HG03175 (cell line): ENCODE data around the gene BMAL1.
"Not testable (repeated sequence)": the region's sequence is repeated elsewhere in the genome, so short reads cannot be mapped to it uniquely, and the experiment has no call there.

Experiments
- ATAC-seq: cut with Tn5 transposase; IDR thresholded peaks from one replicate; pipeline ENCODE4 v1.9.1; 2021; ENCODE audit warnings: mild to moderate bottlenecking, moderate library complexity; ENCODE audit not compliant: unreplicated experiment

The BMAL1 gene

DNA sequence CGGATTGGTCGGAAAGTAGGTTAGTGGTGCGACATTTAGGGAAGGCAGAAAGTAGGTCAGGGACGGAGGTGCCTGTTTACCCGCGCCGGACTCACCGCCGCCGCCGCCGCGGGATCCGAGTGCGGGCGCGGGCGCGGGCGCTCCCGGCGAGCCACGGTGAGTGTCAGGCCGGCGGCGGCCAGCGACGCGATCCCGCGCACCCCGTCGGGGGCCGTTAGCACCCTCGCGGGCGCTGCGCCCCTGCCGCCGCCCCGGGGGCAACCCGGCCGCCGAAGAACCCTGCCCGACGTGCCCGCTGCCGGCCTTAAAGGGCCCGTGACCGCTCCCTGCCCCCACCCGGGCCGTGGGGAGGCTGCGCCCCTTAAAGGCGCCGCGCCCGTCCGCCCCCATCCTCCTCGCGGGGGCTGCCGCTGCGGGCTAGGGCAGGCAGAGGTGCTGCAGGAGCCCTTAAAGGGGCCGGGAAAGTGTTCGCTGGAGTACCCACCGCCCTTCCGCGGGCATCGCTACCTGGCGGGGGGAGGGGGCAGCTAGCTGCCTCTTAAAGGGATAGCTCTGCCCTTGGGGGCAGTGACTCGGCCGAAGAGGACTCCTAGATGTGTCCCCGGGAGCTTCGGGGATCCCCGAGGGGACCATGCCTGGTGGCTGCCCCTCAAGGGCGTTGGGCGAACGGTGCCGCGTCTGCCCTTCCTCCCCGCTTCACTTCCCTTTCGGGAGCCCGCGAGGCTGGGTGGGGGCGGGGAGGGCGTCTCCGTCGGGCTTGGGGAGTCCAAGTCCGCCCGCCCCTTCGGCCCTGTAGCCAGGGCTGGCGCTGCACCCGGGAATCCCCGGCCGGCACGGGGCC lies at the start of gene BMAL1:
Gene BMAL1 (plus strand): TSS at position 23 of the 841 bp plus-strand sequence. CDS start 76,519 bp downstream, outside the sequence.
- ATAC-seq: peak; percentile 27

GRCh38 chr11:13228572-13228971 lies 49.0 kb upstream of the BMAL1 start:
- no peak for ATAC-seq

- ATAC-seq: no peak
Measured at GRCh38 chr11:13229136-13229535, 48.5 kb upstream of the BMAL1 start.

DNA sequence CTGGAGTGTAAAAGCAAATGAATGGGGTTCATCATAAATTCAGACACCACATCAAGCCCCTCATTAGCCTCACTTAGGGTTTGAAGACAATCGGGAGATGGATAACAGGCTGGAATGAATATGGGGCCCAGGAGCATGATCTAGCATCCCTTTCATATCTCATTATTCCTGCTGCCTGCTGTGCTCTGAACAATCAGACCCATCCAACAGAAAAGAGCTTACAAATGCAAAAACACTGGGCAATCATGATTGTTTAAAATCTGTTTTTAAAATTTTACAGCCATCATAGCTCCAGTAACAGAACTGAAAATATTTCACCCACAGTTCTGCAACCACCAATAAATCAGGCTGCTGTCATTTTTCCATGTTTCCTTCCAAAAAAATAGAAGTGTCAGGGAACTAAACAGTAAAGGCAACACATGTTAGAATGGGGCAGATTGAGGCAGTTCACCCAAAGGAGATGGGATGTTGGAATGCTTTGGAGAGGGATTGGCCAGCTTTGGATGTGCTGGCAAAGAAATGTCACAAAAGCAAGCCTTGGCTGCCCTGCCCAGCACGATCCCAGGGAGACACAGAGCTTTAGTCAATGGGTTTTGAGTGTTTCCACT lies 47.8 kb upstream of the BMAL1 start:
- no peak for ATAC-seq

- ATAC-seq: no peak
Measured at GRCh38 chr11:13233173-13233745, 44.3 kb upstream of the BMAL1 start.

GRCh38 chr11:13235895-13236294 lies 41.7 kb upstream of the BMAL1 start:
- ATAC-seq: no peak

DNA sequence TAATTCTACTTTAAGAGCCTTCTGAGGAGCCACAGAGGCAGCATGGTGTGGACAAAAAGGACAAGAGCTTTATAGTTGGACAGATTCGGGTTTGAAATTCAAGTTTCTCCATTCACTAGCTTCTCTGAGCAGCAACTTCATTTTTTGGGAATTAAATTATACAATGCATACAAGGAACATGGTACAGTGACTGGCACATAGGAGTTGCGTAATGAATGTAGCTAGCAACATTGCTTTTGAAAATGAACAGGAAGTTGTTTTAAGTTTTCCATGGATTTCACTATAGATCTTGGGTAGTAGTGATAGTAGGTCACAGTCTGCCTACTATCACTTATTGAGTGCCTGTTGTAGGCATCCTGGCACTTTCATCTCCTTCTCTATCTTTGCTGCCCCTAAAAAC lies 41.0 kb upstream of the BMAL1 start:
- ATAC-seq: no peak

- no peak for ATAC-seq
Measured at GRCh38 chr11:13237761-13238160, 39.8 kb upstream of the BMAL1 start.

DNA sequence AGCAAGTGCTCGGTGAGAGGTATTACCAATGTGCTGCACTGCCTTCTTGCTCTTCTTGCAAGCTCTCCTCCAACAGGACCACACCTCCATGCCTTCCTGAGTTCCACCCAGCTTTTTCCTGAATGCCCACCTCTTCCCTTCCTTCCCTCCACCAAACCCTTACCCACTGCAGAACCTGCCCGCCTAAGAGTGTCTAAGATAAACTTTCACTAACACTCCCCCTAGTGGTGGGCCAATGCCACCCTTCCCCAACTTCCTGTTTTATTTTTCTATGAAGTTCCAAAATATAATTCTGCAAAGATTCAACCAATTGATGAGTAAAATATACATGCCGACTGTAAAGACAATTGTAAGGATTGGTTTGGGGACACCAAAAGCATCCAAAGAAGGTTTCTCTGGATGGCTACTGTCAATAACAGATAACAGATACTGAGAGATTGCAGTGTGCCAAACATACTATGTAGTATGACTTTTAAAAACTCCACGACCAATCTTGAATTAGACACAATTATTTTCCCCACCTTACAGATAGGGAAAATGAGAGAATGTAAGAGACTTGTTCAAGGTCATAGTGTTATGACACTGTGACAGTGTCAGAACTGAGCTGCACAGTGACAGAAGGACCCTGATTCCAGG lies 38.6 kb upstream of the BMAL1 start:
- ATAC-seq: peak; percentile 76

GRCh38 chr11:13242564-13242963 lies 35.0 kb upstream of the BMAL1 start:
- no peak for ATAC-seq

GRCh38 chr11:13247606-13248296 lies 29.8 kb upstream of the BMAL1 start:
- ATAC-seq: no peak

GRCh38 chr11:13249177-13249576 lies 28.4 kb upstream of the BMAL1 start:
- ATAC-seq: no peak

- ATAC-seq: no peak
Measured at GRCh38 chr11:13249992-13250391, 27.6 kb upstream of the BMAL1 start.

DNA sequence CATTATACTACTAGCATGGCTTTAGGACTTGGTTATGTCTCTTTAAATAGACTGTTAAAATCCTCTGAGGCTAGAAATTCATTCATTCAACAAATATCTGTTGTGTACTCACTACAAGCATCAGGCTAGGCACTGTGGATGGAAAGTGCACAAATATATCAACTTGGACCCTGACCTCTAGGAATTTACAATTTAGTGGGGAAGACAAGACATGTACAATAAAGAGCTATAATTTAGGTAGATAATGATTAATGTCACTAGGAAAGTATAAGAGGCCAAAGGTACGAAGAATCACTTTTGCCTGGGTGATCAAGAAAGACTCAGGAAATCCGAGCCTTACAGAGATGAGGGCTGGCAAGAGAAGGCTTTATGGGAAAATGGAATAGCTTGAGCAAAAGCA lies 25.6 kb upstream of the BMAL1 start:
- no peak for ATAC-seq

DNA sequence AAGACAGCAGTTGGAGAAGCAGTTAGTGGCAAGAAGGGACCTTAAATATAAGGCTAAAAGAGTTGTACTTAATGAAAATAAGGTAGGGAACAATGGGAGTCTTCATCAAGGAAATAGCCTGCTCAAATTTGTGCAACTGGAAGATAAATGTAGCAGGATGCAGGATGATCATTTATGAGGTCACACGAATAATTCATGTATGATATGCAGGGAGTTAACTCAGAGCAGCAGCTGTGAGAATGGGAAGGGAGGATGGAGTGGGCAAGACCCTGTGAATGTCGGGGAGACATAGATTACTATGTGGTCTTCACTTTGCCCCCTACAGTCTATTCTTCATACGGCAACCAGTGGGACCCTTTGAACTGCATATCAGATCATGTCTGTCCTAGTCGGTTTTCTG lies 25.2 kb upstream of the BMAL1 start:
- ATAC-seq: no peak

- ATAC-seq: no peak
Measured at GRCh38 chr11:13256216-13256615, 21.4 kb upstream of the BMAL1 start.

DNA sequence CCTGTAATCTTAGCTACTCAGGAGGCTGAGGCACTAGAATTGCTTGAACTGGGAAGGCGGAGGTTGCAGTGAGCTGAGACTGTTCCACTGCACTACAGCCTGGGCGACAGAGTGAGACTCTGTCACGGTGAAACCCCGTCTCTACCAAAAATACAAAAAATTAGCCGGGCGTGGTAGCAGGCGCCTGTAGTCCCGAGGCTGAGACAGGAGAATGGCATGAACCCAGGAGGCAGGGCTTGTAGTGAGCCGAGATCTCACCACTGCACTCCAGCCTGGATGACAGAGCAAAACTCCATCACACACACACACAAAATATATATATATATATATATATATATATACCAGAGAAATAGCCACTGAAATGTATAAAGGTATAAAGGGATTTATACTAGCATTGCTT lies 19.5 kb upstream of the BMAL1 start:
- not testable (repeated sequence) for ATAC-seq

- ATAC-seq: no peak
Measured at GRCh38 chr11:13258855-13259254, 18.7 kb upstream of the BMAL1 start.

- ATAC-seq: no peak
Measured at GRCh38 chr11:13259374-13259773, 18.2 kb upstream of the BMAL1 start.

- ATAC-seq: no peak
Measured at GRCh38 chr11:13260201-13260962, 17.2 kb upstream of the BMAL1 start.
